ENCODE data around the gene GPBP1. TPM values are rescaled to one million over a fixed set of nuclear protein-coding genes. Genes with fewer than 3 reads are reported as not detected.

GPBP1 gene
- total RNA-seq, 2 donors from 2014 or later, result 40.2 to 93.0 TPM

- ATAC-seq (ENCODE audit: insufficient number of reproducible peaks, low FRiP score, low read depth), result no peak
- Histone ChIP-seq H3K4me3 (no peak overlapping the region), H3K4me1 (ENCODE audit: control insufficient read depth in 1 of 2, low read depth in 2 of 2) (no peaks in the 10 kb centered on the region), H3K27me3 (replicated peaks; ENCODE audit: insufficient read depth) (no peaks in the 10 kb centered on the region), H3K36me3 (peaks cover 15% of the 10 kb centered on the region), H3K9me3 (no peaks in the 10 kb centered on the region), H3K27ac (no peak overlapping the region)
- TF ChIP-seq CTCF (IDR thresholded peaks at IDR 0.05), result no peak
- DNase-seq (ENCODE audit: low spot score), result no peak
Observed at GRCh38 chr5:57244331-57244730, 70.5 kb downstream of the GPBP1 start.

GRCh38 chr5:57246426-57246825, 72.6 kb downstream of the GPBP1 start:
- no peak overlapping the region for H3K27ac ChIP-seq
- no peaks in the 10 kb centered on the region for H3K27me3 ChIP-seq (replicated peaks; ENCODE audit: insufficient read depth)
- DNase-seq (ENCODE audit: low spot score) (no peak), ATAC-seq (ENCODE audit: insufficient number of reproducible peaks, low FRiP score, low read depth) (no peak)
- H3K4me3 ChIP-seq, result no peak overlapping the region
- no peak for TF ChIP-seq CTCF (IDR thresholded peaks at IDR 0.05)
- peaks cover 24% of the 10 kb centered on the region for H3K36me3 ChIP-seq
- no peaks in the 10 kb centered on the region for H3K9me3 ChIP-seq
- no peaks in the 10 kb centered on the region for H3K4me1 ChIP-seq (ENCODE audit: control insufficient read depth in 1 of 2, low read depth in 2 of 2)

GRCh38 chr5:57247765-57248164, 73.9 kb downstream of the GPBP1 start:
- TF ChIP-seq CTCF (IDR thresholded peaks at IDR 0.05), result no peak

GRCh38 chr5:57249265-57249874, 75.5 kb downstream of the GPBP1 start:
- TF ChIP-seq CTCF (IDR thresholded peaks at IDR 0.05), result no peak
- H3K9me3 ChIP-seq, result no peaks in the 10 kb centered on the region
- H3K36me3 ChIP-seq, result peaks cover 24% of the 10 kb centered on the region
- no peak overlapping the region for H3K27ac ChIP-seq
- no peaks in the 10 kb centered on the region for H3K27me3 ChIP-seq (replicated peaks; ENCODE audit: insufficient read depth)
- no peak for DNase-seq (ENCODE audit: low spot score)
- ATAC-seq (ENCODE audit: insufficient number of reproducible peaks, low FRiP score, low read depth), result no peak
- H3K4me1 ChIP-seq (ENCODE audit: control insufficient read depth in 1 of 2, low read depth in 2 of 2), result no peaks in the 10 kb centered on the region
- no peak overlapping the region for H3K4me3 ChIP-seq

More at GRCh38 chr5:57247765-57248164, 73.9 kb downstream of the GPBP1 start:
- no peaks in the 10 kb centered on the region for H3K9me3 ChIP-seq
- ATAC-seq (ENCODE audit: insufficient number of reproducible peaks, low FRiP score, low read depth) (no peak), DNase-seq (ENCODE audit: low spot score) (no peak)
- H3K27me3 ChIP-seq (replicated peaks; ENCODE audit: insufficient read depth), result no peaks in the 10 kb centered on the region
- H3K27ac ChIP-seq, result no peak overlapping the region
- no peaks in the 10 kb centered on the region for H3K4me1 ChIP-seq (ENCODE audit: control insufficient read depth in 1 of 2, low read depth in 2 of 2)
- H3K36me3 ChIP-seq, result peaks cover 24% of the 10 kb centered on the region
- H3K4me3 ChIP-seq, result no peak overlapping the region

GRCh38 chr5:57258052-57258451, 84.2 kb downstream of the GPBP1 start:
- peaks cover 23% of the 10 kb centered on the region for H3K36me3 ChIP-seq
- no peak for TF ChIP-seq CTCF (IDR thresholded peaks at IDR 0.05)
- no peak overlapping the region for H3K4me3 ChIP-seq
- no peaks in the 10 kb centered on the region for H3K27me3 ChIP-seq (replicated peaks; ENCODE audit: insufficient read depth)
- no peaks in the 10 kb centered on the region for H3K9me3 ChIP-seq
- peaks cover 13 to 20% of the 10 kb centered on the region in 2 donors for H3K4me1 ChIP-seq (ENCODE audit: control insufficient read depth in 1 of 2, low read depth in 2 of 2)
- ATAC-seq (ENCODE audit: insufficient number of reproducible peaks, low FRiP score, low read depth), result no peak
- no peak overlapping the region for H3K27ac ChIP-seq
- no peak for DNase-seq (ENCODE audit: low spot score)

All from thoracic aorta (tissue), 2 donors.